GM18505 (cell line): Measurements from ENCODE around the gene BTBD9.

Experiments used
- ATAC-seq: cut with Tn5 transposase; IDR thresholded peaks from one replicate; pipeline ENCODE4 v1.9.1; 2021; ENCODE audit not compliant: unreplicated experiment
- POLR2A ChIP-seq: IDR thresholded peaks from 4 replicates; pipeline ENCODE4 v1.6.1; 2011; ENCODE audit warnings: borderline replicate concordance; ENCODE audit not compliant: insufficient read depth, insufficient read length; ENCODE audit errors: extremely low read depth

The BTBD9 gene

DNA sequence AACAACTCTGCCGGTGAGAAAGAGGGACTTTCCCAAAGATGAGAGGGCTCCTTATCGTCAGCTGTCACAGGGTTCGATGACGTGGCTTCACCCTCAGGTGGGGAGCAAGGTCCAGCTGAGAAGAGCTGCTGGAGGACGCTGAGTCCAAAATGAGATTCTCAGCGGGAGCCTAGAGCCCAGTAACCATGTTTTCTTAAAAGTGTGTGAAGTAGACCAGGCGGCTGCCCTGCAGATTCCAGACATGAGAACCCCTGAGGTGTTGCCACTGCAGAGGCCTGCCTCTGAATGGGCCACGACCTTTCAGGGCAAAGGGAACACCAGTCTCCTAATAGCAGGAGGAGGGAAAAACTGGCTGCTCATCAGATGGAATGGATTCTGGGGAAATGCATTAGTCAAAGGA, 375.1 kb downstream of the BTBD9 start:
- no peak for TF ChIP-seq POLR2A

GRCh38 chr6:38262609-38263008, 377.1 kb downstream of the BTBD9 start:
- ATAC-seq, result no peak
- no peak for TF ChIP-seq POLR2A

More for the DNA sequence above, 375.1 kb downstream of the BTBD9 start:
- ATAC-seq, result no peak

DNA sequence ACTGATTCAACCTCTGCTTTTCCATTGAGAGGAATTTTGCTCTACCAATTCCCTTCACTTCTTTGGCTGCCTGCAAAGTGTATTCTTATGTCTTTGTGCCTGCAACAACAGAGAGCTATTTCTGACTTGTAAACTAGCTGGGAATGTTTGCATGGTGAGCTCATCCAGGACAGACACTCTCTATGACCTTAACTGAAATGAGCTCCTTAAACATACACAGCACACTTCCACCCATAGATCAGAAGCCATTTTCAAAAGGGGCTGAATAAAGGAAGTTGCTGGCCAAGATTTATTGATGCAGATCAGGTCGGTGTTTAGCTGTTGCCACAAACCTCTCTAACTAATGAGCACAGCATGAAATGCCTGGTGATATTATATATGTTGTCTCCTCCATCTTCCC, 377.7 kb downstream of the BTBD9 start:
- no peak for ATAC-seq
- no peak for TF ChIP-seq POLR2A

GRCh38 chr6:38261626-38262025, 378.1 kb downstream of the BTBD9 start:
- no peak for ATAC-seq
- TF ChIP-seq POLR2A, result no peak

DNA sequence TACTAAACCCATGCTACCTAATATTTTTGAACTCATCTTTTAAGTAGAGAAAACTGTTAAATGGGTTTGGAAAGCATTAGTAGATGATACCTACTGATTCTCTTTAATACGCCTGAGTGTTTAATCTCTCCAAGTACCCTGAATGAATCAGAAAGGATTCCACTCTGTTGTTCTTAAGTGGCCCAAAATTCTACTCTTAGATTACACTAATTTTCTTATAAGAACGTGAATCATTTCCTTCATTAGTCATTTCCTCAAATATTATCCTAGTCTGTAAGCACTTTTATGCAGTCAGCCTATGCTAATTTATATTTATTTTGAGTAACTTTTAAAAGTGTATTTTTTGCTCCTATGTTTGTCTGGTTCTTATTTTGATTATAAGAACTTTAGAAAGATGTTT, 380.0 kb downstream of the BTBD9 start:
- no peak for ATAC-seq
- TF ChIP-seq POLR2A, result no peak

- no peak for ATAC-seq
- TF ChIP-seq POLR2A, result no peak
These were observed 391.1 kb downstream of the BTBD9 start for GRCh38 chr6:38248500-38249234.

DNA sequence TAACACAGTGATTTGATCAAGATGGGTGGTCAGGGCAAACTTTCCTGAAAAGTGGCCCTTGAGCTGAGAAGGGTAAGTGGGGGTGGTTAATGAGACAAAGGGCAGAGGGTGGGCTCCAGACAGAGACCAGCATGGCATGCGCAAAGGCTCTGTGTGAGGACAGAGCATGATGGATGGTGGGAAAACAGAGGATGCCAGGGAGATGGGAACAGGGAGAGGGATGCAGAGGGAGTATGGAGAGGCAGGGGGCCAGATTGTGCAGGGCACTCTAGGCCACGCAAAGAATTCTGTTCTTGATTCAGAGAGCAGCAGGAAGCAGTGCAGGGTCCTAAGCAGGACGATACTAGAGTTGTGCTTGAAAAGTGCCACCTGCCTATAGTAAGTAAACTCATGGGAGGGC, 394.4 kb downstream of the BTBD9 start:
- TF ChIP-seq POLR2A, result no peak
- ATAC-seq, result no peak

DNA sequence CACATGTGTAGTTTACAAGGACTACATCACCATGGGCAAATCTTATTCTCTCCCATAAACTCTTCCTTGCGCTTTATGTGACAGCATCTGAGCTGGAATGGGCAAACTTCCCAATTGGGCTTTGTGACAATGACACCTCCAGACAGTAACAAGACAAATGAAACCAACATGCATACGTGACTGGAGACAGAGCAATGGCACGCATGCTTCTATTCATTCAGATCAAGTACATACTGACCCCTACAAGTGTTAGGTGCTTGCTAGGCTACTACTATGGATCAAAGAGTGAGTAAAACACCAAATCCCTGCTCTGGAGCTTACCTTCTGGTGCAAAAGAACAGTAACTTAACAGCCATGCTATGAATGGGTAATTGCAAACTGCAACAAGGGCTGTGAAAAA, 394.9 kb downstream of the BTBD9 start:
- no peak for TF ChIP-seq POLR2A
- no peak for ATAC-seq

DNA sequence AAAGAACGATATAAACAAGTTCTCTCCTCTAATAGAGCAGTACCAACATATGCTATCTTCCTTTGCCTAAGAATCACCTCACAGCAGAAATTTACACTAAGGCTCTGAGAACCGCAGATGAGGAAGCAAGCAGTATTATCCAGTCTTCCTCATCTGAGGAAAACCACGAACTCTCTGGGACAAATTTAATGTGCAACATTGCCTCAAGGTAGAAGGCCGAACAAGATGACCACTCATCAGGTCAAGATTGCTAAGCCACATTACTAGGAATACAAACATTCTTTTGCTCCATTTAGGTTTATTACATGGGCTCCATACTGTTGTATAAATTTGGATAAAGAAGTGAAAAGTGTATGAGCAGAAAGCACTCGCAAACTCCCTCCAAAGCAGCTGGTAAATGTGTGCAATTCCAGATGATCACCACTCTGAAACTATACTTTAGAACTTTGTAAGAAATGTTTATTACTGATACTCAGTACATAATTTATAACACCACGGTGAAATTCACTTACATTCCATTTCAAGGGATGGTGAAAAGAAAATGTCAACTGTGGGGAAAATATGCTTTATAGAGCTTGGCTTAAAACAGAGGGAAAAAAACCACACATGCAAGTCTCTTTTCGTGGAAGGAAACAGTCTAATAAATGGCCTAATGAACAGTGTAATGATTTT, 398.4 kb downstream of the BTBD9 start:
- TF ChIP-seq POLR2A, result no peak
- ATAC-seq, result no peak

DNA sequence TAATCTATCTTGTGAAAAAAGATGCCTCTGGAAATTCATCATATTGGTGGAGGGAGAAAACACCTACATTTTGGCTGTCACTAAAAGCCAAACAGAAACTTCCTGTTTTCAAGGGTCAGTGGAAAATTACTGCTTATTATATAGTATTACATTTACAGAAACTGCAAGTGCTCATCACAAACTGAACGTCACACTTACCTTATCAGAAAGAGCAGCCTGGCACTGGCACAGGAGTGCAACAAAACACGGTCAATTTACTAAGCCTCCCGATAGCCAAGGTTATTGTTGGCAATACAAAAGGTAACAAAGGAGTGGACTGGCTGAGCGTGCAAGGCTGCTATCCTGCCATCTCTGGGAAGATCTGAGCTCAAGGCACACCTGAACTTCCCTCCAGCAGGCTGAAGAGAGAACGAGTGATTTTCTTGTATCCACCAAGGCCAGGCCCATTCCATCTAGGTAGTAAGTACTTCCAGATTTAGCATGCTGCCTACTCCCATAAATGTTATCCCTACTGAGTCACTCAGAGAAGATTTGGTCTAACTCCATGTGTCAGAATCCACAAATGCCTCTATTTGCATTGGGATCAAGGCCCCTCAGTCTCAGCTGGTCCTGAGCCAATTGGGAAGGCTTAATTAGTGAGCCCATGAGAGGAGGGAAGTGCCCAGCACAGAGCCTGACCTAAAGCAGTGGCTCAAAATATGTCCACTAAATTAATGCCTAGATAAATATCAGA, 399.8 kb downstream of the BTBD9 start:
- no peak for ATAC-seq
- no peak for TF ChIP-seq POLR2A

DNA sequence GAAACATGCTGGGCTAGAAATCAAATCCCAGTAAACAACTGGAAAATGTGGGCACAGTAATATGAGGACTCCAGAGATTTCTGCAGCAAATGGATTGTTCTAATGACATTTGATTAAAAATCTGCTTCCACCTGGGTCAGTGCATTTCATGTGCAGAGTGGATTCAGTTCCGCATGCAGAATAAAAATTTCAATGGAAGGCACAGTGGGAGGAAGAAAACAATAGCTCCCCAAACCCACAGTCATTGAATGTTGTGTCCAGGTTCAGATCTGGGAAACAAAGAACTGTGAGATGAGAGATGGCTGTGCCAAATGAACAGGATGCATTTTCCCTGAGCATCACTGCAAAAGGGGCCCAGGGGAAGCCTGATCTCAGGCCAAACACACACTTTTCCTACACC, 403.1 kb downstream of the BTBD9 start:
- no peak for TF ChIP-seq POLR2A
- no peak for ATAC-seq

DNA sequence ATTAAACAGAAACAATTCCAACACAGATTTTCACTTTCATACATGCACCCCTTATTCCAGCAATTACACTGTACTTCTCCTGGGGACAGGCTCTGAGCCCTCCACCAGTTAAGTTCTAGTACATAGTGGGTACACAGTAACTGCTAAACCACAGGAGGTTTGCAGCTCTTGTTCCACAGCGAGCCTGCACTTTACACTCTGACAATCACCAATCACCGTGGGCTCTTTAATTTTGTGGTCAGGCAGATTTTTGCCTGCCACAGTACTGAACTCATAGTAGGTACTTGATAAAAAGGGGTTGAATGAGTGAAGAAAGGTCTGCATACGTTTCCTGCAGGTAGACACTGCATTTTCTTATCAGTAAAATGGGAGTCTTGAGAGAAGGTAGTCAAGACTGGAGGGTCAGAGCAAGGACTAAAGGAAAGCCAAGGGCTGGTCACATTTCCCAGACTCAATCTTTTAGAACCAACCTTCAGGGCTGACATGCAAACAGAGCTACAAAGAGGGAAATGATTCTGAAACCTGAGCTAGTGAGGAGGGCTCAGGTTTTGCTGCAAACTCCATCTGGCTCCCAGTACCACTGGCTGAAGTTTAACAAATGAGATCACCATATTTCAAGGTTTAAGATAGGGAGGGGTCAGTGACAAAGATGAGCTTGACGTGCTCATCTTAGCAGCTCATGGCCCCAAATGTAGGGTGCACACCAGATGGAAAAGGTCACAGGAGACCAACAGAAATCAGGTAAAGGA, 404.6 kb downstream of the BTBD9 start:
- TF ChIP-seq POLR2A, result peak; percentile 31
- ATAC-seq, result peak; percentile 65

GRCh38 chr6:38234141-38234540, 405.6 kb downstream of the BTBD9 start:
- TF ChIP-seq POLR2A, result no peak
- ATAC-seq, result no peak
